HG03159 (cell line): ENCODE results near the gene MTHFD2L.

Experiments
- ATAC-seq: cut with Tn5 transposase; IDR thresholded peaks from one replicate; pipeline ENCODE4 v1.9.1; 2021; ENCODE audit warnings: mild to moderate bottlenecking, moderate library complexity; ENCODE audit not compliant: unreplicated experiment

The MTHFD2L gene

GRCh38 chr4:74235135-74235534 lies 77.2 kb downstream of the MTHFD2L start:
- ATAC-seq: peak; percentile 79

GRCh38 chr4:74237425-74237966 lies 79.6 kb downstream of the MTHFD2L start:
- ATAC-seq: no peak

GRCh38 chr4:74244049-74244448 lies 86.1 kb downstream of the MTHFD2L start:
- no peak for ATAC-seq

- no peak for ATAC-seq
These were observed 95.0 kb downstream of the MTHFD2L start for GRCh38 chr4:74252933-74253332.

GRCh38 chr4:74254386-74254785 lies 96.5 kb downstream of the MTHFD2L start:
- ATAC-seq: no peak

GRCh38 chr4:74255096-74255495 lies 97.2 kb downstream of the MTHFD2L start:
- ATAC-seq: no peak

GRCh38 chr4:74258963-74259362 lies 101.0 kb downstream of the MTHFD2L start:
- no peak for ATAC-seq

GRCh38 chr4:74260036-74260435 lies 102.1 kb downstream of the MTHFD2L start:
- ATAC-seq: no peak

GRCh38 chr4:74262522-74262921 lies 104.6 kb downstream of the MTHFD2L start:
- no peak for ATAC-seq

GRCh38 chr4:74263551-74263950 lies 105.6 kb downstream of the MTHFD2L start:
- ATAC-seq: no peak

GRCh38 chr4:74266081-74266480 lies 108.2 kb downstream of the MTHFD2L start:
- no peak for ATAC-seq

GRCh38 chr4:74267998-74268606 lies 110.2 kb downstream of the MTHFD2L start:
- no peak for ATAC-seq

GRCh38 chr4:74268643-74269042 lies 110.7 kb downstream of the MTHFD2L start:
- no peak for ATAC-seq

GRCh38 chr4:74278490-74278889 lies 120.6 kb downstream of the MTHFD2L start:
- no peak for ATAC-seq

GRCh38 chr4:74279716-74280115 lies 121.8 kb downstream of the MTHFD2L start:
- ATAC-seq: no peak

GRCh38 chr4:74282926-74283325 lies 125.0 kb downstream of the MTHFD2L start:
- no peak for ATAC-seq

- ATAC-seq: no peak
These were observed 125.7 kb downstream of the MTHFD2L start for GRCh38 chr4:74283614-74284013.

GRCh38 chr4:74284053-74284452 lies 126.1 kb downstream of the MTHFD2L start:
- ATAC-seq: no peak

- no peak for ATAC-seq
These were observed 129.2 kb downstream of the MTHFD2L start for GRCh38 chr4:74287164-74287563.

GRCh38 chr4:74287791-74288190 lies 129.9 kb downstream of the MTHFD2L start:
- no peak for ATAC-seq

- no peak for ATAC-seq
These were observed 133.6 kb downstream of the MTHFD2L start for GRCh38 chr4:74291471-74291870.

- no peak for ATAC-seq
These were observed 134.4 kb downstream of the MTHFD2L start for GRCh38 chr4:74292111-74292870.
